Measurements from ENCODE around the gene FHIP1B. TPM values are rescaled to one million over a fixed set of nuclear protein-coding genes. Genes with fewer than 3 reads are reported as not detected.
A peak's percentile ranks its signal among the peaks of the same experiment; 100 is the strongest.
"Not testable (repeated sequence)": the region's sequence is repeated elsewhere in the genome, so short reads cannot be mapped to it uniquely, and the experiment has no call there.

The FHIP1B gene
- total and polyA plus RNA-seq, 12 donors = 13.4 to 23.3 (median 14.7) TPM

DNA sequence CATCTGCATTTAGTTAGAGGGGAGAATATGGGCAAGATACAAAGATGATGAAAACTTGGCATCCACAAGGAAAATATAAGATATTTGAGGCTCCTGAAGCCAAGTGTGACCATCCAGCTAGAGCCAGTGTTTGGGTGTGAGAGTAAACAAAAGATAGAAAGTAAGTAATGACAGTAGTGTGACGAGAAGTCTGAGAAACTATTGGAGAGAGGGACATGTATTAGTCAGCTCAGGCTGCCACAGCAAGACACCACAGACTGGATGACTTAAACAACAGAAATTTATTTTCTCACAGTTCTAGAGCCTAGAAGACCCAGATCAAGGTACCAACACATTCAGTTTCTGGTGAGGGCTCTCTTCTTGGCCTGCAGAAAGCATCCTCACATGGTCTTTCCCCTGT lies 18.8 kb upstream of the FHIP1B start:
- ATAC-seq (no peak), DNase-seq (no peak)
- no peak overlapping the region for H3K27ac ChIP-seq
- peaks cover 0 to 27% (median 13%) of the 10 kb centered on the region in 7 donors for H3K27me3 ChIP-seq
- TF ChIP-seq, protein P1, sequence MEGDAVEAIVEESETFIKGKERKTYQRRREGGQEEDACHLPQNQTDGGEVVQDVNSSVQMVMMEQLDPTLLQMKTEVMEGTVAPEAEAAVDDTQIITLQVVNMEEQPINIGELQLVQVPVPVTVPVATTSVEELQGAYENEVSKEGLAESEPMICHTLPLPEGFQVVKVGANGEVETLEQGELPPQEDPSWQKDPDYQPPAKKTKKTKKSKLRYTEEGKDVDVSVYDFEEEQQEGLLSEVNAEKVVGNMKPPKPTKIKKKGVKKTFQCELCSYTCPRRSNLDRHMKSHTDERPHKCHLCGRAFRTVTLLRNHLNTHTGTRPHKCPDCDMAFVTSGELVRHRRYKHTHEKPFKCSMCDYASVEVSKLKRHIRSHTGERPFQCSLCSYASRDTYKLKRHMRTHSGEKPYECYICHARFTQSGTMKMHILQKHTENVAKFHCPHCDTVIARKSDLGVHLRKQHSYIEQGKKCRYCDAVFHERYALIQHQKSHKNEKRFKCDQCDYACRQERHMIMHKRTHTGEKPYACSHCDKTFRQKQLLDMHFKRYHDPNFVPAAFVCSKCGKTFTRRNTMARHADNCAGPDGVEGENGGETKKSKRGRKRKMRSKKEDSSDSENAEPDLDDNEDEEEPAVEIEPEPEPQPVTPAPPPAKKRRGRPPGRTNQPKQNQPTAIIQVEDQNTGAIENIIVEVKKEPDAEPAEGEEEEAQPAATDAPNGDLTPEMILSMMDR (IDR thresholded peaks at IDR 0.05) = no peak
- 96% methylated on average over 1 of the region's 1 CpG for WGBS, 2 donors
- peaks cover 0 to 27% (median 6%) of the 10 kb centered on the region in 9 donors for H3K4me1 ChIP-seq
- H3K4me3 ChIP-seq = no peak overlapping the region
- intact Hi-C loops (cut with DNase I) = loop anchor here in 5 of 10 donors (5.0 to 10.0 kb wide), 4 partner anchors 39 to 102 kb away; no protein-coding TSS in a partner anchor
- peaks cover 0 to 5% (median 0%) of the 10 kb centered on the region in 11 donors for H3K9me3 ChIP-seq
- H3K36me3 ChIP-seq = no peaks in the 10 kb centered on the region

- WGBS, 2 donors = 78 to 84% methylated on average over 6 of the region's 6 CpGs
- TF ChIP-seq, protein P1 (IDR thresholded peaks at IDR 0.05) = no peak
- intact Hi-C loops (cut with DNase I) = loop anchor here in 8 of 10 donors (1.0 to 10.0 kb wide), 8 partner anchors 40 to 111 kb away; no protein-coding TSS in a partner anchor
- H3K27me3 ChIP-seq = peaks cover 0 to 15% (median 4%) of the 10 kb centered on the region in 7 donors
- H3K36me3 ChIP-seq = no peaks in the 10 kb centered on the region
- DNase-seq (no peak), ATAC-seq (peak in 6 of 8 donors; percentile 10 to 45 (median 34))
- peaks cover 0 to 27% (median 6%) of the 10 kb centered on the region in 9 donors for H3K4me1 ChIP-seq
- H3K4me3 ChIP-seq = no peak overlapping the region
- peaks cover 0 to 5% (median 0%) of the 10 kb centered on the region in 11 donors for H3K9me3 ChIP-seq
- peak overlapping the region in 3 of 10 donors; percentile 20 to 56 (median 40) for H3K27ac ChIP-seq
Observed at GRCh38 chr11:6251990-6252473, 17.6 kb upstream of the FHIP1B start.

DNA sequence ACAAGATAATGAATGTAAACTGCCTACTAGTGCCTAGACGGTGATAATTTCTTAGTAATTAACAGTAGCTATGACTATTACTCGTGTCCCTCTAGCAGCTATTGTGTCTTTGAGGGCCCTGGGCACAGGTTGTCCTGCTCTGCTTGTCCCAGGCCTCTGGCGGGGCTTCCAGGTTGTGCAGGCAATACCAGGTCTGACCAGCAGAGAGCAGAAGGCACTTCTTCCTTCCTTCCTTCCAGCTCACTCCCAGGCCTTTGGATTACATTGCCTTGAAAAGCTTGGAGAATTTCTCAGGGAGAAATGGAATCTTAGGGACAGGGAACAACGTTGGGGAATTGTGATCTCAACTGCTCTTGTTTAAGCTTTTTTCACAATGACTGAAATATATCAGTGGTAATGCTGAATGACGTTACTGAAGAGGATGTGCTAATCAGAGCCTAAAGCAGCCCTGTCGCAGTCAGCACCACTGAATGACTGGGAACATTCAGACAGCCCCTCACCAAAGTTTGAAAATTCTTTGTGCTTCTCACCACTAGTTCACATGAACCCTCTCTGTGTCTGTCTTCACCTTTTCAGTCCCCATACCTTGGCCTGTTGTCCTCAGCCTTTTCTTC lies 16.8 kb upstream of the FHIP1B start:
- 58% methylated on average over 6 of the region's 6 CpGs for WGBS, 2 donors
- intact Hi-C loops (cut with DNase I) = loop anchor here in 8 of 10 donors (1.0 to 10.0 kb wide), 8 partner anchors 41 to 112 kb away; no protein-coding TSS in a partner anchor
- peak; percentile 82 to 95 (median 86) for ATAC-seq
- peak; percentile 58 to 66 for DNase-seq
- H3K4me3 ChIP-seq = no peak overlapping the region
- peaks cover 0 to 27% (median 6%) of the 10 kb centered on the region in 9 donors for H3K4me1 ChIP-seq
- H3K27me3 ChIP-seq = peaks cover 0 to 7% (median 0%) of the 10 kb centered on the region in 7 donors
- TF ChIP-seq, protein P1 (IDR thresholded peaks at IDR 0.05) = peak; percentile 46 to 86 (median 77)
- H3K27ac ChIP-seq = peak overlapping the region in 4 of 10 donors; percentile 20 to 43 (median 32)
- peaks cover 0 to 5% (median 0%) of the 10 kb centered on the region in 11 donors for H3K9me3 ChIP-seq
- no peaks in the 10 kb centered on the region for H3K36me3 ChIP-seq

- WGBS, 2 donors = 41 to 48% methylated on average over 3 of the region's 3 CpGs
- intact Hi-C loops (cut with DNase I) = loop anchor here in 8 of 10 donors (2.0 to 10.0 kb wide), 7 partner anchors 42 to 113 kb away; no protein-coding TSS in a partner anchor
Observed at GRCh38 chr11:6249770-6250555, 15.5 kb upstream of the FHIP1B start.

GRCh38 chr11:6248897-6249296 lies 14.5 kb upstream of the FHIP1B start:
- intact Hi-C loops (cut with DNase I) = loop anchor here in 2 of 10 donors (5.0 kb wide), 1 partner anchor 103 kb away; no protein-coding TSS in a partner anchor
- H3K27ac ChIP-seq, H3K4me3 ChIP-seq, H3K27me3 ChIP-seq, H3K9me3 ChIP-seq, H3K36me3 ChIP-seq, ATAC-seq, DNase-seq: not testable (repeated sequence)
- peaks cover 0 to 27% (median 6%) of the 10 kb centered on the region in 9 donors for H3K4me1 ChIP-seq
- WGBS, 2 donors = 95 to 96% methylated on average over 3 of the region's 3 CpGs

More at GRCh38 chr11:6249770-6250555, 15.5 kb upstream of the FHIP1B start:
- TF ChIP-seq, protein P1 (IDR thresholded peaks at IDR 0.05) = no peak
- ATAC-seq (peak in 7 of 8 donors; percentile 47 to 91 (median 77)), DNase-seq (peak; percentile 60 to 73)
- peak overlapping the region in 2 of 10 donors; percentile 4 to 10 for H3K27ac ChIP-seq
- H3K27me3 ChIP-seq = no peaks in the 10 kb centered on the region
- no peaks in the 10 kb centered on the region for H3K36me3 ChIP-seq
- H3K4me1 ChIP-seq = peaks cover 0 to 27% (median 6%) of the 10 kb centered on the region in 9 donors
- no peak overlapping the region for H3K4me3 ChIP-seq
- H3K9me3 ChIP-seq = peaks cover 0 to 5% (median 0%) of the 10 kb centered on the region in 11 donors
